Skeletal muscle tissue (tissue), 5 donors: ENCODE measurements around the gene TNK2. TPM values are rescaled to one million over a fixed set of nuclear protein-coding genes. Genes with fewer than 3 reads are reported as not detected.

ENCODE experiments used
- H3K27ac ChIP-seq: one replicate; pipeline ENCODE4 v1.7.0; 2013; ENCODE audit warnings: mild to moderate bottlenecking, low read depth, low read length, inconsistent platforms
- H3K27me3 ChIP-seq, 3 donors: one replicate each; pipeline ENCODE4 v1.7.0; 2013; ENCODE audit warnings: low read length in 3 of 3; ENCODE audit not compliant: control insufficient read depth in 3 of 3, insufficient read depth in 3 of 3
- H3K36me3 ChIP-seq, 3 donors: one replicate each; pipeline ENCODE4 v1.7.0; 2013; ENCODE audit warnings: low read length in 3 of 3; ENCODE audit not compliant: control insufficient read depth in 3 of 3, insufficient read depth in 3 of 3
- H3K4me1 ChIP-seq, 3 donors: one replicate each; pipeline ENCODE4 v1.7.0; 2013; ENCODE audit warnings: low read length in 3 of 3, mild to moderate bottlenecking in 3 of 3; ENCODE audit not compliant: control insufficient read depth in 3 of 3, insufficient read depth in 3 of 3
- H3K4me3 ChIP-seq, 3 donors: one replicate each; pipeline ENCODE4 v1.7.0; 2013; ENCODE audit warnings: low read length in 3 of 3
- H3K9ac ChIP-seq, 3 donors: one replicate each; pipeline ENCODE4 v1.7.0; 2013; ENCODE audit warnings: low read length in 3 of 3, mild to moderate bottlenecking in 3 of 3, moderate library complexity in 2 of 3, low read depth in 1 of 3
- H3K9me3 ChIP-seq, 3 donors: one replicate each; pipeline ENCODE4 v1.7.0; 2013; ENCODE audit warnings: low read length in 3 of 3; ENCODE audit not compliant: control insufficient read depth in 3 of 3
- small RNA-seq: library from RNA; depleted of rRNA; stranded (forward); fragments of <200 nt; gene quantifications from one replicate; pipeline ENCODE3, GENCODE V24; 2014
- total RNA-seq: library from RNA; depleted of rRNA; stranded (reverse); fragments of >200 nt; gene quantifications from one replicate; pipeline ENCODE4 v1.2.3, GENCODE V29; 2014
- donor health status: Osteomylitis.

TNK2 gene
- total RNA-seq, 1 donor from 2014 or later: 9.9 TPM

- H3K27me3 ChIP-seq: peaks cover 11 to 33% (median 33%) of the 10 kb centered on the region in 3 donors
- no peak overlapping the region for H3K4me3 ChIP-seq
- no peak overlapping the region for H3K9ac ChIP-seq
- H3K27ac ChIP-seq: no peak overlapping the region
- no peaks in the 10 kb centered on the region for H3K36me3 ChIP-seq
- H3K4me1 ChIP-seq: peaks cover 0 to 3% (median 3%) of the 10 kb centered on the region in 3 donors
- H3K9me3 ChIP-seq: no peaks in the 10 kb centered on the region
Observed at GRCh38 chr3:195815169-195815771, 93.1 kb downstream of the TNK2 start.

GRCh38 chr3:195813916-195814640 is 94.3 kb downstream of the TNK2 start:
- Histone ChIP-seq H3K36me3 (no peaks in the 10 kb centered on the region), H3K4me3 (no peak overlapping the region), H3K27me3 (peaks cover 11 to 38% (median 32%) of the 10 kb centered on the region in 3 donors), H3K27ac (no peak overlapping the region), H3K4me1 (peaks cover 0 to 7% (median under 1%) of the 10 kb centered on the region in 3 donors), H3K9me3 (no peaks in the 10 kb centered on the region), H3K9ac (no peak overlapping the region)

Small RNA genes within 50 kb of the gene (small RNA-seq; reads per million reads assigned to genes)
- gene MIR6829 (not detected), gene RNU2-11P (not detected)

Other genes starting within 250 kb of the TNK2 start
- 1.0 TPM for gene MUC20, start 187.6 kb downstream of the TNK2 start, total RNA-seq
- 0.52 TPM for gene MUC4, start 96.6 kb downstream of the TNK2 start, total RNA-seq
- 93.4 TPM for gene TFRC, start 173.5 kb upstream of the TNK2 start, total RNA-seq